ENCODE data around the gene S1PR3.

S1PR3 gene

GRCh38 chr9:89048616-89049015, 57.3 kb downstream of the S1PR3 start:
- no peak for TF ChIP-seq FOXM1 (IDR thresholded peaks at IDR 0.05; ENCODE audit: borderline replicate concordance)
- TF ChIP-seq ARNT (IDR thresholded peaks at IDR 0.05): no peak
- no peak for TF ChIP-seq TARDBP (IDR thresholded peaks at IDR 0.05)
- no peak for TF ChIP-seq LEF1 (IDR thresholded peaks at IDR 0.05; ENCODE audit: borderline replicate concordance)
- TF ChIP-seq BHLHE40 (IDR thresholded peaks at IDR 0.05; ENCODE audit: borderline replicate concordance): no peak
- POLR2A ChIA-PET: no interaction called here
- no peak for DNase-seq (ENCODE audit: extremely low spot score)
- CTCF ChIA-PET: no interaction called here

DNA sequence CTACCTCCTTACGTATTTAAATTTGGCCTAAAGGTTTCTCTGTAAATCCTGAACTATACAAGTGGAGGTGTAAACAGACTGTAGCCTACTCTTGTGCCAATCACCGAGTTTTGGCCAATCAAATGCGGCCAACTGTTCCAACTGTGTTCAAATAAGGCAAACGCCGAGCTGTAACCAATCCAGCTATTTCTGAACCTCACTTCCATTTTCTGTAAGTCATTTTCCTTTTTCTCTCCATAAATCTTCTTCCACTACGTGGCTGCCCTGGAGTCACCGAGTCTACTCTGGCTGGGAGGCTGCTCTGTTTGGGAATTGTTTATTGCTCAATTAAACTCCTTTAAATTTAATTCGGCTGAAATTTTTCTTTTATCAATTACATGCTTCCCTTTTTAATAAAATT, 58.4 kb downstream of the S1PR3 start:
- CTCF ChIA-PET: no interaction called here
- TF ChIP-seq SP1 (IDR thresholded peaks at IDR 0.05): no peak
- no peak for TF ChIP-seq HDGF (IDR thresholded peaks at IDR 0.05; ENCODE audit: borderline replicate concordance)
- no peak for TF ChIP-seq TARDBP (IDR thresholded peaks at IDR 0.05)
- TF ChIP-seq ZNF384 (IDR thresholded peaks at IDR 0.05): no peak
- no peak for TF ChIP-seq FOXA1 (IDR thresholded peaks at IDR 0.05)
- no peak for TF ChIP-seq FOXK2 (IDR thresholded peaks at IDR 0.05)
- TF ChIP-seq LEF1 (IDR thresholded peaks at IDR 0.05; ENCODE audit: borderline replicate concordance): no peak
- TF ChIP-seq ELF4 (IDR thresholded peaks at IDR 0.05): no peak
- no peak for TF ChIP-seq L3MBTL2 (conservative IDR thresholded peaks at IDR 0.05)
- no peak for TF ChIP-seq NFRKB (IDR thresholded peaks at IDR 0.05)
- no peak for TF ChIP-seq FOXM1 (IDR thresholded peaks at IDR 0.05; ENCODE audit: borderline replicate concordance)
- no peak for TF ChIP-seq ARNT (IDR thresholded peaks at IDR 0.05)
- TF ChIP-seq SUZ12 (IDR thresholded peaks at IDR 0.05): no peak
- no peak for TF ChIP-seq CTBP1 (IDR thresholded peaks at IDR 0.05; ENCODE audit: borderline replicate concordance)
- no peak for TF ChIP-seq BHLHE40 (IDR thresholded peaks at IDR 0.05; ENCODE audit: borderline replicate concordance)
- POLR2A ChIA-PET: no interaction called here
- DNase-seq (ENCODE audit: extremely low spot score): no peak

DNA sequence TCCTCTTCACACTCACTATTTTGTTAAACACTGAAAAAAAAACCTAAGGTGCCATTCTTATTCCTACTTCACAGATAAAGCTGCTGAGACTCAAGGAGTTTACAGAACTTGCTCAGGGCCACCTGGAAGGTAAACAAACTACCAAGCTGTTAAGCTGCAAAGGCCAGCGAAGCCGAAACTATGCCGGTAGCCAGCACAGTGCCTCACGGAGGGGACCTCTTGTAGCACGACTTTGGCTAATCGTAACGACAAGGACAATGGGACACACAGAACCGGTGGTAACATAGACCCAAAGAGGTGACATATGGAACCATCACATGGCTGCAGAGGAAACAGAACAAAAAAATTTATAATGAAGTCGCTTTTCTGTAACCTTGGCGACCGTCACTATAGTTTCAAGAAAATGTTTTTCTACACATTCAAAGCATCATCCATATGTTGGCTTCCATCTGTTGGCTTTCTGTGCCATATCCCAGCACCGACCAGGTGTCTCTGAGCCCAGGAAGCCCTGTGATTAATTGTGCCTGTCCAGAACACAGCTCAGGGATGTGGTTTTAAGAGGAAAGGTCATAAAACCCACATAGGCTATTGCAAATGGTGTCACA, 60.3 kb downstream of the S1PR3 start:
- CTCF ChIA-PET: no interaction called here
- POLR2A ChIA-PET: no interaction called here
- DNase-seq (ENCODE audit: extremely low spot score): no peak
- TF ChIP-seq ELF4 (IDR thresholded peaks at IDR 0.05): no peak
- TF ChIP-seq FOXM1 (IDR thresholded peaks at IDR 0.05; ENCODE audit: borderline replicate concordance): no peak
- TF ChIP-seq SP1 (IDR thresholded peaks at IDR 0.05): no peak
- TF ChIP-seq TARDBP (IDR thresholded peaks at IDR 0.05): no peak
- TF ChIP-seq, protein P1, sequence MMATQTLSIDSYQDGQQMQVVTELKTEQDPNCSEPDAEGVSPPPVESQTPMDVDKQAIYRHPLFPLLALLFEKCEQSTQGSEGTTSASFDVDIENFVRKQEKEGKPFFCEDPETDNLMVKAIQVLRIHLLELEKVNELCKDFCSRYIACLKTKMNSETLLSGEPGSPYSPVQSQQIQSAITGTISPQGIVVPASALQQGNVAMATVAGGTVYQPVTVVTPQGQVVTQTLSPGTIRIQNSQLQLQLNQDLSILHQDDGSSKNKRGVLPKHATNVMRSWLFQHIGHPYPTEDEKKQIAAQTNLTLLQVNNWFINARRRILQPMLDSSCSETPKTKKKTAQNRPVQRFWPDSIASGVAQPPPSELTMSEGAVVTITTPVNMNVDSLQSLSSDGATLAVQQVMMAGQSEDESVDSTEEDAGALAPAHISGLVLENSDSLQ (IDR thresholded peaks at IDR 0.05): no peak
- TF ChIP-seq BHLHE40 (IDR thresholded peaks at IDR 0.05; ENCODE audit: borderline replicate concordance): no peak
- TF ChIP-seq LEF1 (IDR thresholded peaks at IDR 0.05; ENCODE audit: borderline replicate concordance): no peak
- no peak for TF ChIP-seq CTBP1 (IDR thresholded peaks at IDR 0.05; ENCODE audit: borderline replicate concordance)
- TF ChIP-seq ZNF384 (IDR thresholded peaks at IDR 0.05): no peak
- no peak for TF ChIP-seq NFRKB (IDR thresholded peaks at IDR 0.05)
- TF ChIP-seq FOXA1 (IDR thresholded peaks at IDR 0.05): no peak

- DNase-seq (ENCODE audit: extremely low spot score): no peak
- ChIA-PET POLR2A (no interaction called here), CTCF (no interaction called here)
- TF ChIP-seq ELF4 (IDR thresholded peaks at IDR 0.05) (no peak), LEF1 (IDR thresholded peaks at IDR 0.05; ENCODE audit: borderline replicate concordance) (no peak), ARNT (IDR thresholded peaks at IDR 0.05) (no peak), FOXM1 (IDR thresholded peaks at IDR 0.05; ENCODE audit: borderline replicate concordance) (no peak)
- TF ChIP-seq, protein P1 (IDR thresholded peaks at IDR 0.05): no peak
These were observed 61.3 kb downstream of the S1PR3 start for GRCh38 chr9:89052470-89053097.

DNA sequence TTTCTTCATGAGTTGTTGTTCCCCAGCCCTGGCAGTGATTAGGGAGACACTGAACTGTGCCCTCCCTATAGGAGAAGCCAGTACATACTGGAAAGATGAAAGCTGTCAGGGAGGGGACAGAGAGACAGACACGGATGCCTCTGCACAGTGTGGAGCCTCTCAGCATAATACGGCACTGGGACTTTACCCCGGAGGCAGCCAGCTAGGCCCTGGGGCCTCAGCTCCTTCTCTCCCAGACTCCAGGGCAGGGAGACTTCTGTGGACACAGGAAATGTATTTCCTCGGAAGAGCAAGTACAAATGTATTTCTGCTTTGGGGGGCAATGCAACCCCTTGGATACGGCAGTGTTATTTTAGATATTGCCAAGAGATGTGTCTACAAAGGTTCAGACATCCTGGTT, 62.0 kb downstream of the S1PR3 start:
- POLR2A ChIA-PET: no interaction called here
- TF ChIP-seq NFRKB (IDR thresholded peaks at IDR 0.05) (no peak), ELF4 (IDR thresholded peaks at IDR 0.05) (no peak), TARDBP (IDR thresholded peaks at IDR 0.05) (no peak), ARNT (IDR thresholded peaks at IDR 0.05) (no peak), SP1 (IDR thresholded peaks at IDR 0.05) (no peak), FOXM1 (IDR thresholded peaks at IDR 0.05; ENCODE audit: borderline replicate concordance) (no peak), CTBP1 (IDR thresholded peaks at IDR 0.05; ENCODE audit: borderline replicate concordance) (no peak), LEF1 (IDR thresholded peaks at IDR 0.05; ENCODE audit: borderline replicate concordance) (no peak), BHLHE40 (IDR thresholded peaks at IDR 0.05; ENCODE audit: borderline replicate concordance) (no peak), L3MBTL2 (conservative IDR thresholded peaks at IDR 0.05) (no peak), ZNF384 (IDR thresholded peaks at IDR 0.05) (no peak), HDGF (IDR thresholded peaks at IDR 0.05; ENCODE audit: borderline replicate concordance) (no peak), FOXK2 (IDR thresholded peaks at IDR 0.05) (no peak), FOXA1 (IDR thresholded peaks at IDR 0.05) (no peak), SUZ12 (IDR thresholded peaks at IDR 0.05) (no peak)
- TF ChIP-seq, protein P1 (IDR thresholded peaks at IDR 0.05): no peak
- no peak for DNase-seq (ENCODE audit: extremely low spot score)
- CTCF ChIA-PET: no interaction called here

Data from HEK293T (cell line).